ENCODE measurements around the gene STON2. TPM values are rescaled to one million over a fixed set of nuclear protein-coding genes. Genes with fewer than 3 reads are reported as not detected.

Gene STON2
- total and polyA plus RNA-seq, 2 of the 8 experiments (the other 6 are each of a cell fraction or from before 2014, with no cell fraction given): 8.9 to 50.0 TPM

DNA sequence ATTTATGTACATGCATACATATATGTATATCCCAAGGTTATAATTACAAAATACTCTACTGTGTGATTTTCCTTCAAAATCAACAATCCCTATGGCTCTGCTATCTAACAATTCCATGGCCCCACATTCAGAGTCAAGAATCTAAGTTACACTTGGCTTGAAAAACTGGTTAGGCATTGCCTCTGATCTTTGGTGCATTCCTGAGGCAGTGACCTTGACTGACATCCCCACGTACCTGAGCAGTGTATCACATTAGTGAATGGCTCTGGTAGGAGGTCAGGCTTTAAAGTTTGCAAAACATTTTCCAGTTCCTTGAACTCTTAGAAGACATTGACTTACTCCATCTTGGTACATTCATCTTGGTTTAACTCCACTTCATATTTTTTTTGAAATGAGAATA is 8.5 kb upstream of the STON2 start:
- ChIA-PET POLR2A (ENCODE audit: partially characterized antibody) (no interaction called here), CTCF (ENCODE audit: partially characterized antibody) (no interaction called here)
- TF ChIP-seq SUZ12 (IDR thresholded peaks at IDR 0.05; ENCODE audit: low read length) (no peak), GTF2F1 (IDR thresholded peaks at IDR 0.05; ENCODE audit: borderline replicate concordance, low read depth, low read length) (no peak), TAF7 (optimal IDR thresholded peaks at IDR 0.05; ENCODE audit: borderline replicate concordance, low read depth, low read length) (no peak), EP300 (IDR thresholded peaks at IDR 0.05; ENCODE audit: borderline replicate concordance in 1 of 2, low read depth in 2 of 2, low read length in 2 of 2) (no peak), KDM5A (IDR thresholded peaks at IDR 0.05; ENCODE audit: low read length) (no peak), POLR2AphosphoS5 (IDR thresholded peaks at IDR 0.05; ENCODE audit: low read depth, low read length) (no peak), BACH1 (IDR thresholded peaks at IDR 0.05; ENCODE audit: low read length) (no peak)
- Histone ChIP-seq H3K18ac (ENCODE audit: extremely low read depth, low read length) (no peak overlapping the region), H2BK5ac (ENCODE audit: low read depth, low read length) (no peak overlapping the region), H4K91ac (replicated peaks; ENCODE audit: insufficient read length, low read length) (no peak overlapping the region), H3K4me3 (ENCODE audit: extremely low read depth in 1 of 4, insufficient read depth in 2 of 4, low read depth in 3 of 4, low read length in 4 of 4) (no peak overlapping the region), H2AK5ac (ENCODE audit: low read depth, low read length) (no peak overlapping the region), H2BK20ac (ENCODE audit: low read length) (no peak overlapping the region), H3K27me3 (replicated peaks in 1 of 4; ENCODE audit: control insufficient read depth in 3 of 4, extremely low read depth in 1 of 4, insufficient read depth in 3 of 4, low read length in 3 of 4) (no peaks in the 10 kb centered on the region), H3K4me2 (ENCODE audit: insufficient read depth in 1 of 2, low read depth in 2 of 2, low read length in 2 of 2) (no peak overlapping the region), H3K79me1 (ENCODE audit: low read depth, low read length) (no peaks in the 10 kb centered on the region), H2AFZ (ENCODE audit: low read length) (no peak overlapping the region), H3K56ac (replicated peaks; ENCODE audit: insufficient read length, low read depth, low read length) (no peak overlapping the region), H3K14ac (ENCODE audit: insufficient read length) (no peak overlapping the region), H3K4ac (replicated peaks; ENCODE audit: insufficient read length, low read depth, low read length) (no peak overlapping the region), H3K9me3 (ENCODE audit: insufficient read depth in 2 of 2, low read depth in 1 of 2, low read length in 1 of 2) (no peaks in the 10 kb centered on the region), H3K79me2 (ENCODE audit: control insufficient read depth in 1 of 2, insufficient read depth in 2 of 2, low read length in 2 of 2) (peaks cover 0 to 7% of the 10 kb centered on the region in 2 experiments; a peak in 2 of 4 replicates), H2BK12ac (ENCODE audit: low read depth, low read length) (no peak overlapping the region), H3K9ac (replicated peaks in 1 of 4; ENCODE audit: extremely low read depth in 1 of 4, low read depth in 3 of 4, low read length in 3 of 4) (no peak overlapping the region), H4K20me1 (replicated peaks in 1 of 2; ENCODE audit: control insufficient read depth in 1 of 2, insufficient read depth in 2 of 2, low read length in 2 of 2) (no peaks in the 10 kb centered on the region), H3K4me1 (replicated peaks in 1 of 4; ENCODE audit: control insufficient read depth in 3 of 4, insufficient read depth in 4 of 4, low read length in 3 of 4) (no peaks in the 10 kb centered on the region), H4K8ac (ENCODE audit: extremely low read depth, insufficient read depth, low read length) (no peak overlapping the region), H4K5ac (ENCODE audit: insufficient read length, low read depth, low read length) (no peak overlapping the region), H2BK120ac (replicated peaks; ENCODE audit: low read depth, low read length) (no peak overlapping the region), H3K23ac (ENCODE audit: insufficient read length) (no peak overlapping the region), H2BK15ac (ENCODE audit: low read length) (no peak overlapping the region), H3K27ac (ENCODE audit: low read depth, low read length) (no peak overlapping the region), H3K23me2 (ENCODE audit: low read depth, low read length) (no peaks in the 10 kb centered on the region), H3K36me3 (ENCODE audit: control insufficient read depth in 2 of 4, insufficient read depth in 4 of 4, low read length in 3 of 4) (no peaks in the 10 kb centered on the region)
- 83% methylated on average over 1 of the region's 1 CpG; no CpG with 5 or more reads in 1 of the 2 experiments for WGBS, 2 experiments (ENCODE audit: extremely low coverage in 1 of 2, insufficient coverage in 1 of 2, insufficient read length in 1 of 2, insufficient replicate concordance in 2 of 2, low coverage in 1 of 2, low lambda C conversion rate in 2 of 2, missing lambda C conversion rate in 1 of 2)
- DNase-seq (ENCODE audit: low read depth in 1 of 2, low spot score in 2 of 2) (no peak), FAIRE-seq (no peak)

Measured in H1 (cell line).